ENCODE data around the gene BACE2. TPM values are rescaled to one million over a fixed set of nuclear protein-coding genes. Genes with fewer than 3 reads are reported as not detected.

The BACE2 gene
- total and polyA plus RNA-seq, 2 of the 13 experiments (the other 11 are each of a cell fraction or from before 2014, with no cell fraction given): 0.07 to 0.11 TPM

DNA sequence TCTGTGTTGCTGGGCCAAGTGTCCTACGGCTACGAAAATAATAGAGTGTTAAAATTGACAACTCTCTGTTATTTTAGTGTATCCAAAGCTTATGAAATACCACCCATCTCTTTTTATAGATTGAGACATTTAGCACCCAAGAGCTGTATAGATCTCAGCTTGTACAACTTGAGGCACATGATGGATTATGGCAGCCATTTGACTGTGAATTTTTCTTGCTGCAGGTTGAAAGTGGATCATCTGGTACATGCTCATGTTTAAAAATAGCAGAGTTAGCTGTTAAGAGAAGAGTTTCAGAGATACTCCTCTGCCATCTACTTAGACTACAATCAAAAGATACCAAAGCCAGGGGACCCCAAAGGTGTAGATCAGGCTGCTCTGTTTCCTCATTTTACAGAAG, 99.4 kb downstream of the BACE2 start:
- no peak overlapping the region for H3K4me3 ChIP-seq (replicated peaks in 1 of 3; ENCODE audit: insufficient read depth in 1 of 3, low read depth in 2 of 3, low read length in 3 of 3)
- no peak overlapping the region for H3K9ac ChIP-seq (ENCODE audit: insufficient read depth, low read depth, low read length)
- no peak overlapping the region for H3K27ac ChIP-seq (ENCODE audit: extremely low read length, insufficient read depth, low read length)
- TF ChIP-seq, protein P1, sequence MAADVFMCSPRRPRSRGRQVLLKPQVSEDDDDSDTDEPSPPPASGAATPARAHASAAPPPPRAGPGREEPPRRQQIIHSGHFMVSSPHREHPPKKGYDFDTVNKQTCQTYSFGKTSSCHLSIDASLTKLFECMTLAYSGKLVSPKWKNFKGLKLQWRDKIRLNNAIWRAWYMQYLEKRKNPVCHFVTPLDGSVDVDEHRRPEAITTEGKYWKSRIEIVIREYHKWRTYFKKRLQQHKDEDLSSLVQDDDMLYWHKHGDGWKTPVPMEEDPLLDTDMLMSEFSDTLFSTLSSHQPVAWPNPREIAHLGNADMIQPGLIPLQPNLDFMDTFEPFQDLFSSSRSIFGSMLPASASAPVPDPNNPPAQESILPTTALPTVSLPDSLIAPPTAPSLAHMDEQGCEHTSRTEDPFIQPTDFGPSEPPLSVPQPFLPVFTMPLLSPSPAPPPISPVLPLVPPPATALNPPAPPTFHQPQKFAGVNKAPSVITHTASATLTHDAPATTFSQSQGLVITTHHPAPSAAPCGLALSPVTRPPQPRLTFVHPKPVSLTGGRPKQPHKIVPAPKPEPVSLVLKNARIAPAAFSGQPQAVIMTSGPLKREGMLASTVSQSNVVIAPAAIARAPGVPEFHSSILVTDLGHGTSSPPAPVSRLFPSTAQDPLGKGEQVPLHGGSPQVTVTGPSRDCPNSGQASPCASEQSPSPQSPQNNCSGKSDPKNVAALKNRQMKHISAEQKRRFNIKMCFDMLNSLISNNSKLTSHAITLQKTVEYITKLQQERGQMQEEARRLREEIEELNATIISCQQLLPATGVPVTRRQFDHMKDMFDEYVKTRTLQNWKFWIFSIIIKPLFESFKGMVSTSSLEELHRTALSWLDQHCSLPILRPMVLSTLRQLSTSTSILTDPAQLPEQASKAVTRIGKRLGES (CRISPR knock-in tag; IDR thresholded peaks at IDR 0.05; ENCODE audit: borderline replicate concordance): no peak
- TF ChIP-seq ZNF24 (IDR thresholded peaks at IDR 0.05): no peak
- TF ChIP-seq ZNF567 (CRISPR knock-in tag; IDR thresholded peaks at IDR 0.05; ENCODE audit: borderline replicate concordance): no peak
- no peak for TF ChIP-seq SOX5 (CRISPR knock-in tag; IDR thresholded peaks at IDR 0.05; ENCODE audit: borderline replicate concordance)
- no peak for TF ChIP-seq ZNF138 (CRISPR knock-in tag; IDR thresholded peaks at IDR 0.05; ENCODE audit: low read depth)
- no peak for TF ChIP-seq ARID3A (IDR thresholded peaks at IDR 0.05; ENCODE audit: low read depth, low read length)
- TF ChIP-seq SRY (CRISPR knock-in tag; IDR thresholded peaks at IDR 0.05): no peak
- no peak for TF ChIP-seq ZNF354B (CRISPR knock-in tag; IDR thresholded peaks at IDR 0.05)
- no peak for TF ChIP-seq MBD4 (IDR thresholded peaks at IDR 0.05; ENCODE audit: borderline replicate concordance, low read length)
- TF ChIP-seq HOXA3 (CRISPR knock-in tag; IDR thresholded peaks at IDR 0.05): no peak
- TF ChIP-seq PAX8 (CRISPR knock-in tag; IDR thresholded peaks at IDR 0.05; ENCODE audit: borderline replicate concordance): no peak
- TF ChIP-seq ZNF766 (CRISPR knock-in tag; IDR thresholded peaks at IDR 0.05; ENCODE audit: borderline replicate concordance): no peak
- no peaks in the 10 kb centered on the region for H4K20me1 ChIP-seq (ENCODE audit: insufficient read depth, low read length)
- in situ Hi-C loops (cut with HindIII; ENCODE audit: extremely low pct_ligation_motif_present, low pct_unique_long_range_greater_than_20kb): no loop called here
- H3K36me3 ChIP-seq (replicated peaks in 1 of 2; ENCODE audit: control insufficient read depth in 1 of 2, insufficient read depth in 2 of 2, low read length in 2 of 2): no peaks in the 10 kb centered on the region
- ChIA-PET CTCF (ENCODE audit: low intra/inter-chr PET ratio, low total read pairs) (no interaction called here), POLR2A (no interaction called here)
- no peaks in the 10 kb centered on the region for H3K79me2 ChIP-seq (ENCODE audit: insufficient read depth, low read length)
- ATAC-seq (no peak), DNase-seq (ENCODE audit: low spot score) (no peak), FAIRE-seq (no peak)
- BruUV-seq (replicated peaks): no TSS peak
- no peak overlapping the region for H3K4me2 ChIP-seq (ENCODE audit: low read depth, low read length)
- 20% methylated on average over 2 of the region's 2 CpGs for WGBS (ENCODE audit: low lambda C conversion rate)
- no peak overlapping the region for H2AFZ ChIP-seq (ENCODE audit: low read length)
- intact Hi-C loops (cut with micrococcal nuclease; ENCODE audit: unreplicated experiment): no loop called here
- no peaks in the 10 kb centered on the region for H3K4me1 ChIP-seq (ENCODE audit: insufficient read depth, low read length)
- H3K9me3 ChIP-seq (ENCODE audit: low read length): no peaks in the 10 kb centered on the region
- H3K27me3 ChIP-seq (ENCODE audit: control insufficient read depth in 1 of 2, insufficient read depth in 2 of 2, low read length in 2 of 2): peaks cover 0 to 5% of the 10 kb centered on the region in 2 experiments; a peak in 1 of 5 replicates
